Osteocyte (in vitro differentiated cells): ENCODE data around the gene ARMH4. TPM values are rescaled to one million over a fixed set of nuclear protein-coding genes. Genes with fewer than 3 reads are reported as not detected.

Experiments
- DNase-seq: peaks from one replicate; pipeline ENCODE4 v3.0.0; 2021; ENCODE audit warnings: mixed read lengths; ENCODE audit not compliant: unreplicated experiment; ENCODE audit errors: extremely low spot score
- H3K27ac Mint-ChIP-seq: one replicate; pipeline ENCODE4 v1.8.0; 2021; ENCODE audit warnings: mild to moderate bottlenecking, mixed read lengths; ENCODE audit not compliant: unreplicated experiment
- H3K27me3 Mint-ChIP-seq: one replicate; pipeline ENCODE4 v1.8.0; 2021; ENCODE audit warnings: mixed read lengths; ENCODE audit not compliant: unreplicated experiment
- H3K36me3 Mint-ChIP-seq: one replicate; pipeline ENCODE4 v1.8.0; 2021; ENCODE audit warnings: mixed read lengths; ENCODE audit not compliant: unreplicated experiment
- H3K4me1 Mint-ChIP-seq: one replicate; pipeline ENCODE4 v1.8.0; 2021; ENCODE audit warnings: mixed read lengths; ENCODE audit not compliant: unreplicated experiment
- H3K4me3 Mint-ChIP-seq: one replicate; pipeline ENCODE4 v1.8.0; 2021; ENCODE audit warnings: mild to moderate bottlenecking, moderate library complexity, mixed read lengths; ENCODE audit not compliant: unreplicated experiment
- H3K9me3 Mint-ChIP-seq: one replicate; pipeline ENCODE4 v1.8.0; 2021; ENCODE audit warnings: mixed read lengths; ENCODE audit not compliant: unreplicated experiment
- CTCF ChIP-seq: fragments of 200-600 bp; sonication (generic); IDR thresholded peaks from 2 replicates; pipeline ENCODE4 v1.5.0; 2021; ENCODE audit warnings: antibody characterized with exemption, mild to moderate bottlenecking, moderate library complexity
- total RNA-seq: library from RNA; stranded (reverse); gene quantifications from 2 replicates; pipeline ENCODE4 v1.2.1, GENCODE V29; 2021

Gene ARMH4
- total RNA-seq, 1 donor from 2014 or later: 13.9 TPM

DNA sequence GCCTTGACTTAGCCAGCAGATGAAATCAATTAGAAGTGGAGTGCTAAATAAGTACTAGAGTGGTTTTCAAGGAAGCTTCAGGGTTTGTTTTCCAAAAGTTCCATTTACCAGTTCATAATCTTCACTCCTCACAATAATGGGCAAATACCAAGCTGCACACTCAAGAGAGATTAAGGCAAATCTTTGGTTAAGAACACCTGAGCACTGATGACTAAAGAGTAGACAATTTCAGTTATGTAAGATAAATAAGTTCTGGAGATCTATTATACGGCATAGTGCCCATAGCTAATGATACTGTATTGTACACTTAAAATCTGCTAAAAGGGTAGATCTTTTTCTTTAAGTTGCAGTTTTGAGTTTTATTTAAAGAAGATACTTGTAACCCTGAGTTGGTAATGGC, 125.0 kb downstream of the ARMH4 start:
- no peak overlapping the region for H3K4me3 Mint-ChIP-seq
- DNase-seq: no peak
- H3K9me3 Mint-ChIP-seq: no peaks in the 10 kb centered on the region
- H3K36me3 Mint-ChIP-seq: no peaks in the 10 kb centered on the region
- no peaks in the 10 kb centered on the region for H3K27me3 Mint-ChIP-seq
- TF ChIP-seq CTCF: no peak
- H3K4me1 Mint-ChIP-seq: no peaks in the 10 kb centered on the region
- H3K27ac Mint-ChIP-seq: no peak overlapping the region

DNA sequence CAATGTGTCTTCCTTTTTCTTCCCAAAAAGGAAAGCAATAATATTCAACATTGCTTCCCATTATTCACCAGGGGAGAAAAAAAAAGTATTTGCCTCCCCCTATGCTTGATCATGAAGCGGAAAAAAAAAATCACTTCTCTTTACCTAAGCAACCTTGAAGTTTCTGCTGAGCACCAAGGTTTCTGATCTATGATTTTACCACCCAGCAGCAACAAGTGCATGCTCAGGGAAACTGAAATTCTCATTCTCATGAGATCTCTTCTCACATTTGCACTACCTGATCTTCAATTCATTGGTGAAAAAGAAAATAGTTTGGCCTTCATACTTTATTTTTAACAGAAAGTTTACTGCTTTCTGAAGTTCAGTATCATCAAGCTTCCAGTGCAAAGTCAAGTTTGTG, 125.8 kb downstream of the ARMH4 start:
- no peak overlapping the region for H3K4me3 Mint-ChIP-seq
- H3K9me3 Mint-ChIP-seq: no peaks in the 10 kb centered on the region
- no peak for TF ChIP-seq CTCF
- H3K27ac Mint-ChIP-seq: no peak overlapping the region
- no peaks in the 10 kb centered on the region for H3K36me3 Mint-ChIP-seq
- DNase-seq: no peak
- no peaks in the 10 kb centered on the region for H3K4me1 Mint-ChIP-seq
- no peaks in the 10 kb centered on the region for H3K27me3 Mint-ChIP-seq

DNA sequence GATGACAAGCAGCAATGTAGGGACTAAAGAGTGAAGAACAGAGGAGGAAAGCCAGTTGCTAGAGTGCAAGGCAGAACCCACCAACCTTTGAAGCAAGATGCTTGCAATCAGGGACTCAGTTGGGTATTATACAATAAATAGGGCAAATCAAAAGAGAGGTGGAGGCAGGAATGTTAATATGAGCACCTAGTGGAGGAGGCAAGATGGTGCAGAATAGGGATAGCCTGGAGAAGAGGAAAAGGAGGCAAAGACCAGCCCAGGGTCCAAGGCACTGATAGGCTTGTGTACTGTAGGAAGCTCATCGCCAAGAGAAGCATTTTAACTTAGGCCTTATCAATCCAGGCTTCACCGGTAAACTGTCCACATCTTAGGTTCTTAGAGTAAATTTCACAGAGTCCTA, 137.2 kb downstream of the ARMH4 start:
- H3K4me1 Mint-ChIP-seq: no peaks in the 10 kb centered on the region
- no peak for TF ChIP-seq CTCF
- H3K9me3 Mint-ChIP-seq: peaks cover 5% of the 10 kb centered on the region
- no peaks in the 10 kb centered on the region for H3K36me3 Mint-ChIP-seq
- H3K27ac Mint-ChIP-seq: no peak overlapping the region
- no peak for DNase-seq
- H3K27me3 Mint-ChIP-seq: no peaks in the 10 kb centered on the region
- no peak overlapping the region for H3K4me3 Mint-ChIP-seq

- Mint-ChIP-seq H3K9me3 (no peaks in the 10 kb centered on the region), H3K27me3 (no peaks in the 10 kb centered on the region), H3K4me1 (no peaks in the 10 kb centered on the region), H3K36me3 (no peaks in the 10 kb centered on the region), H3K27ac (no peak overlapping the region), H3K4me3 (no peak overlapping the region)
- TF ChIP-seq CTCF: no peak
- no peak for DNase-seq
Measured at GRCh38 chr14:58002618-58003017, 149.4 kb downstream of the ARMH4 start.

- Mint-ChIP-seq H3K4me3 (no peak overlapping the region), H3K27ac (no peak overlapping the region), H3K9me3 (no peaks in the 10 kb centered on the region), H3K4me1 (no peaks in the 10 kb centered on the region), H3K27me3 (no peaks in the 10 kb centered on the region), H3K36me3 (no peaks in the 10 kb centered on the region)
- no peak for TF ChIP-seq CTCF
- no peak for DNase-seq
Measured at GRCh38 chr14:57999979-58000378, 152.0 kb downstream of the ARMH4 start.
